ENCODE data around the gene LCE2B. TPM values are rescaled to one million over a fixed set of nuclear protein-coding genes. Genes with fewer than 3 reads are reported as not detected.

The LCE2B gene
- total RNA-seq, 1 experiment from 2014 or later: not detected

GRCh38 chr1:152683846-152684245 is 2.1 kb upstream of the LCE2B start:
- H3K4me2 ChIP-seq (ENCODE audit: low read length): no peak overlapping the region
- H3K79me2 ChIP-seq (ENCODE audit: low read length): no peaks in the 10 kb centered on the region
- no peaks in the 10 kb centered on the region for H3K4me1 ChIP-seq (ENCODE audit: insufficient read depth, low read length)
- intact Hi-C loops (cut with micrococcal nuclease): no loop called here
- H2AFZ ChIP-seq (ENCODE audit: low read length): no peak overlapping the region
- peaks cover 61% of the 10 kb centered on the region for H3K27me3 ChIP-seq (ENCODE audit: low read length)
- H3F3A ChIP-seq (ENCODE audit: low read length, unreplicated experiment): no peaks in the 10 kb centered on the region
- H3K27ac ChIP-seq (ENCODE audit: low read length): no peak overlapping the region
- CTCF ChIA-PET: no interaction called here
- DNase-seq (no peak), ATAC-seq (no peak)
- no peak overlapping the region for H3K9ac ChIP-seq (ENCODE audit: low read length)
- BruUV-seq (replicated peaks): no TSS peak
- H3K36me3 ChIP-seq (ENCODE audit: low read depth, low read length): no peaks in the 10 kb centered on the region
- POLR2A ChIA-PET (ENCODE audit: unreplicated experiment): no interaction called here
- no peaks in the 10 kb centered on the region for H4K20me1 ChIP-seq (ENCODE audit: low read length)
- TF ChIP-seq EZH2 (IDR thresholded peaks at IDR 0.05; ENCODE audit: low read length, unreplicated experiment) (no peak), EZH2phosphoT487 (IDR thresholded peaks at IDR 0.05; ENCODE audit: borderline replicate concordance, low read length) (no peak)
- TF ChIP-seq, protein P1, sequence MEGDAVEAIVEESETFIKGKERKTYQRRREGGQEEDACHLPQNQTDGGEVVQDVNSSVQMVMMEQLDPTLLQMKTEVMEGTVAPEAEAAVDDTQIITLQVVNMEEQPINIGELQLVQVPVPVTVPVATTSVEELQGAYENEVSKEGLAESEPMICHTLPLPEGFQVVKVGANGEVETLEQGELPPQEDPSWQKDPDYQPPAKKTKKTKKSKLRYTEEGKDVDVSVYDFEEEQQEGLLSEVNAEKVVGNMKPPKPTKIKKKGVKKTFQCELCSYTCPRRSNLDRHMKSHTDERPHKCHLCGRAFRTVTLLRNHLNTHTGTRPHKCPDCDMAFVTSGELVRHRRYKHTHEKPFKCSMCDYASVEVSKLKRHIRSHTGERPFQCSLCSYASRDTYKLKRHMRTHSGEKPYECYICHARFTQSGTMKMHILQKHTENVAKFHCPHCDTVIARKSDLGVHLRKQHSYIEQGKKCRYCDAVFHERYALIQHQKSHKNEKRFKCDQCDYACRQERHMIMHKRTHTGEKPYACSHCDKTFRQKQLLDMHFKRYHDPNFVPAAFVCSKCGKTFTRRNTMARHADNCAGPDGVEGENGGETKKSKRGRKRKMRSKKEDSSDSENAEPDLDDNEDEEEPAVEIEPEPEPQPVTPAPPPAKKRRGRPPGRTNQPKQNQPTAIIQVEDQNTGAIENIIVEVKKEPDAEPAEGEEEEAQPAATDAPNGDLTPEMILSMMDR (conservative IDR thresholded peaks at IDR 0.05; ENCODE audit: low read depth, low read length): no peak
- H3K4me3 ChIP-seq (ENCODE audit: low read length): no peak overlapping the region
- no peaks in the 10 kb centered on the region for H3K9me3 ChIP-seq (ENCODE audit: low read length)
- H3K9me2 ChIP-seq (replicated peaks; ENCODE audit: low read length): no peaks in the 10 kb centered on the region

- TF ChIP-seq EZH2 (IDR thresholded peaks at IDR 0.05; ENCODE audit: low read length, unreplicated experiment): no peak
- Histone ChIP-seq H3K4me3 (ENCODE audit: low read length) (no peak within 1 kb of the TSS), H3K9ac (ENCODE audit: low read length) (no peak within 1 kb of the TSS), H4K20me1 (ENCODE audit: low read length) (no peaks in the 10 kb centered on the region), H3K4me2 (ENCODE audit: low read length) (no peak within 1 kb of the TSS), H3K36me3 (ENCODE audit: low read depth, low read length) (no peaks in the 10 kb centered on the region), H3K27me3 (ENCODE audit: low read length) (peaks cover 24% of the 10 kb centered on the region), H3K27ac (ENCODE audit: low read length) (no peak within 1 kb of the TSS), H3F3A (ENCODE audit: low read length, unreplicated experiment) (no peaks in the 10 kb centered on the region), H3K9me2 (replicated peaks; ENCODE audit: low read length) (no peaks in the 10 kb centered on the region), H3K9me3 (ENCODE audit: low read length) (no peaks in the 10 kb centered on the region), H3K4me1 (ENCODE audit: insufficient read depth, low read length) (no peaks in the 10 kb centered on the region), H2AFZ (ENCODE audit: low read length) (no peak within 1 kb of the TSS), H3K79me2 (ENCODE audit: low read length) (no peaks in the 10 kb centered on the region)
- intact Hi-C loops (cut with micrococcal nuclease): no loop called here
- ChIA-PET CTCF (no interaction called here), POLR2A (ENCODE audit: unreplicated experiment) (no interaction called here)
- BruUV-seq (replicated peaks): no TSS peak
- ATAC-seq: no peak
- no peak for DNase-seq
Measured at GRCh38 chr1:152697701-152698600, 12.0 kb downstream of the LCE2B start, which contains the start of gene LCE2A. Gene LCE2A, plus strand, starts transcription at chr1:152698345. Its CDS starts 557 bp downstream, at chr1:152698902.

DNA sequence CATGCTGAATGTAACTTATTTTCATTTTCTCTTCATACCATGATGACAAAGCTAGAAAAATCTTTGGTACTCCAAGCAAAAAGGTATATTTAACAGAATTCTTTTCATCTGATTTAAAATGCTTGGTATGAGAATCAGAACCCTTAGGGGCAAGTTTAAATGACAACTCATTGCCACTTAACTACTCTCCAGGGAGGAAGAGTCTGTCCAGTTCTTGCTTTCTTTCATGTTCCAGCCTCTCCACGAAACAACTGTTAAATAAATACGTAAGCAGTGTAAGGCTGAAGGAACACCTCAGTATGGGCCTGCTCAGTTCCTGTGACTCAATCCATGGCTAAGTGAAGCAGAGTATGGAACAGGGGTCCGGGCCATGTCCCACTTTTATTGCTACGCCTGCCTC is 13.8 kb downstream of the LCE2B start:
- POLR2A ChIA-PET (ENCODE audit: unreplicated experiment): no interaction called here
- TF ChIP-seq EZH2phosphoT487 (IDR thresholded peaks at IDR 0.05; ENCODE audit: borderline replicate concordance, low read length) (no peak), EZH2 (IDR thresholded peaks at IDR 0.05; ENCODE audit: low read length, unreplicated experiment) (no peak)
- TF ChIP-seq, protein P1 (conservative IDR thresholded peaks at IDR 0.05; ENCODE audit: low read depth, low read length): no peak

More for the DNA sequence above, 13.8 kb downstream of the LCE2B start:
- CTCF ChIA-PET: no interaction called here
- Histone ChIP-seq H3K9me2 (replicated peaks; ENCODE audit: low read length) (no peaks in the 10 kb centered on the region), H3K79me2 (ENCODE audit: low read length) (no peaks in the 10 kb centered on the region), H3K27ac (ENCODE audit: low read length) (no peak overlapping the region), H3K9me3 (ENCODE audit: low read length) (no peaks in the 10 kb centered on the region), H3K4me3 (ENCODE audit: low read length) (no peak overlapping the region), H3K27me3 (ENCODE audit: low read length) (peaks cover 27% of the 10 kb centered on the region), H3K36me3 (ENCODE audit: low read depth, low read length) (no peaks in the 10 kb centered on the region), H3F3A (ENCODE audit: low read length, unreplicated experiment) (no peaks in the 10 kb centered on the region), H4K20me1 (ENCODE audit: low read length) (no peaks in the 10 kb centered on the region), H3K9ac (ENCODE audit: low read length) (no peak overlapping the region), H3K4me1 (ENCODE audit: insufficient read depth, low read length) (no peaks in the 10 kb centered on the region), H2AFZ (ENCODE audit: low read length) (no peak overlapping the region), H3K4me2 (ENCODE audit: low read length) (no peak overlapping the region)
- intact Hi-C loops (cut with micrococcal nuclease): no loop called here
- no peak for DNase-seq
- no TSS peak for BruUV-seq (replicated peaks)
- ATAC-seq: no peak
